ENCODE results near the gene CASQ2.

The CASQ2 gene

DNA sequence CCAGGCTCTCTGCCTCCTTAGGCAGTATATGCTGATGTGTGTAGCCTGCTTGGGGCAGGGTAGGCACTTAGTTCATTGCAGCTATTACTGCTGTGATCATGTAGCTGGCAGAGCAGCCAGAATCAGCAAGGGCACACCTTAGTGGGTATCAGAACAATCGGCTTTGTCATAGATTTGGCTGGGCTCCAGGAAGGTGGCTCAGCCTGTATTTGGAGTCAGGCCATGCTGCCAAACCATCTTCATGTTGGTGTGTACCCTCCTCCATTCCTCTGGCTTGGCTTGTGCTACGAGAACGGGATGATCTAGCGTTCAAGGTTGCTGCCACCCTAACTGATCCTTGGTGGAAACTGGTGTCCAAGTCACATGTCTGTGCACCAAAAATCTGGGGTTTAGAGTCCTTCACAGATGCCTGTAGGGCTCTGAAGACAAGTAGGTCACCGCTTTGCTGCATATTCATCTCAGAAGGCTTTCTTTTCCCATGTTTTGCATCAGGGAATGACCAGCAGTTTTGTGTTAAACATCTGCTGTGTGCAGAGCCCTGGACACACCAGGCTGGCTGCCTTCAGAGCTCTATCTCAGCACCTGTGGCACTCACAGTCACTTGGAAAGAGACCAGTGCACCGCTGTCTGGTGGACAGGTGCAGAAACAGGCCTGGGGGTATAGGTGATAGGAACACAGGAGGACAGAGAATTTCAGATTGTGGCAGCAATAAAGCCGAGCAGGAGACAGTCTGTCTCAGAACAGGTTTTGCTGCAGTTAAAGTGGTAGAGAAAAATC is 103.0 kb downstream of the CASQ2 start:
- DNase-seq (ENCODE audit: low read depth), result no peak

GRCh38 chr1:115661157-115661556 is 107.4 kb downstream of the CASQ2 start:
- no peak for DNase-seq (ENCODE audit: low read depth)

DNA sequence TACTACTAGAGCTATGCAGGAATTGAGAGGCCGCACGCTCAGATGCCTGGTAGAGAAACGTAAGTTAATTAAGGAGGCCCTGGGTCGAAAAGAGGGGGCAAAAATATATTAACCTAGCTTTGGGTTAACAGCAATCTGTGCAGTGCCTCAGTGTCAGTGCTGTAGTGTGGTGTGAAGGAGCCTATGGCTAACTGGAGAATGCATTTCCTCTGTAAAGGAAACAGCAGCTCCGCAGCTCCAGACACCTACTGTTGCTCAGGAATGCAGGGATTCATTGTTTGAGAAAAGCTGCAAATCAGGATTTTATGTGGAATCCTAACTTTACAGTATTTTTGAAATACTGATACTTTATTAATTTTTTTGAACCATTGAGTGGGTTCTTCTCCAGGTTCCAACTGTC is 108.4 kb downstream of the CASQ2 start:
- DNase-seq (ENCODE audit: low read depth), result no peak

GRCh38 chr1:115658646-115659045 is 109.9 kb downstream of the CASQ2 start:
- no peak for DNase-seq (ENCODE audit: low read depth)

DNA sequence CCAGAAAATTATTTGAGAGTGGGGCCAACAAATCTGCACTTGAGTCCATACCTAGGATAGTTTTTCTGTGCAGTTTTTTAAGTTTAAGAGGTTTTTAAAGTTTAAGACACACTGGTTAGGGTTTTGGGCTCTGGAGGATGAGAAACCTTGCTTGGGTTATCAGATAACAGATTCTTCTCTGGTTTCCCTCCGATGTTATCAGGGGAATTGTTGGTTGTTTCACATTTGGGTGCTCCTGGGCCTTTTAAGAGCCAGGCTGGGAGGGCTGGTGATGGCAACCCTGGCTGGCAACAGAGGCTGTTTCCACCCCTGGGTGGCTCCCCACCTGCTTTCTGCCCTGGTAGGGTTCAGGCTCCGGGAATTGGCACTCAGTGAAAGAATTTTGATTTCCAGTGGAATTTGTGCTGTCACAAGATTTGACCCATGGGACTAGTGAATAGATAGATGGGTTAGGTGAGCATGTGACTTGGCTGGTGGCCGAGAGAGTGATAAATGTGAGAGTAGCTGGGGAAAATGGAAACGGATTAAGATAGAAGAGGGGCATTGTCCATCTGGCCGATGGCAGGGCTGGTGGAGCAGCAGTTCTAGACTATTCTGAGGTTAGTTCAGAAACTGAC is 111.9 kb downstream of the CASQ2 start:
- DNase-seq (ENCODE audit: low read depth), result no peak

- no peak for DNase-seq (ENCODE audit: low read depth)
Measured at GRCh38 chr1:115655916-115656315, 112.6 kb downstream of the CASQ2 start.

DNA sequence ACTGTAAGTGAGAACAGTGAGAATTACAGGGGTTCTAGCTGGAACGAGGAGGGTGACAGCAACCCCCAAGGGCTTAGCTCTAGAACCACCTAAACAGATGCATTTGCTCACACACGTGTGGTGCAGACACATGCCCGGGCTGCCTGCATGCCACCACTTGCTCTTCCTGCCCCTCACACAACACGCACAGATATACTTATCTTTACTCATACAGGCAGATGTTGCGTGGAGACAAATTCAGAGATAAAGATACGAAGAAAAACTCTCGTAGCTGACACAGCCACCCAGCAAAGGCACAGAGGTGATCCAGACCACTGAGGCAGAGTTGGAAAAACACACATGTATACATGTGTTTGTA is 113.2 kb downstream of the CASQ2 start:
- no peak for DNase-seq (ENCODE audit: low read depth)

DNA sequence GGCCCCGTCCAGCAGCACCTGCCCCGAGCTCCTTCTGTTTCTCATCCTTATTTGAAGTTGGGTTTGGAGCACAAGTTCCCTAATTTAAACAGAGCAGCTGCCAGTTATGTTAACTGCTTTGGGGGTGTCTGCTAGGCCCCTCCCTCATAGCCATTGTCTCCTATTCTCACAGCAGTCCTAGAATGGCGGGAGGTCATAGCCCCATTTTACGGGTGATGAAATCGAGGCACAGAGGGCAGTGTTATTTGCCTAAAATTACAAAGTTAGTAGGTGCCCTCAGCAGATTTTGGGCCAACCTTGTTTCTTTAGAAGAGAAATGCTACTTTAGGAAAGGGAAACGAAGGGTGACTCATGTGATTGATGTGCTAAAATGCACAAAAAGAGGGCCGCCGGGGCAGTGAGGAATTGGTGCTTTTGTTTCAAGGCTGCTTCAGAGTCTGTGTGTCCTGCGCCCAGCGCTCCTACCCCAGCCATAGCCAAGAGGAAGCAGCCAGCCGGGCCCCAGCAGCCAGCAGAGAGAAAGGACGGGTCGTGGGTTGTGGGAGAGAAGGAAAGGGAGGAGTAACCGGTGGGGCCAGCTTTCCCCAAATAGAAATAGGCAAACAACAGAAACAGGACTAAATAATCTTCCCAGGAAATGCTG is 113.7 kb downstream of the CASQ2 start:
- no peak for DNase-seq (ENCODE audit: low read depth)

GRCh38 chr1:115654125-115654524 is 114.4 kb downstream of the CASQ2 start:
- no peak for DNase-seq (ENCODE audit: low read depth)

DNA sequence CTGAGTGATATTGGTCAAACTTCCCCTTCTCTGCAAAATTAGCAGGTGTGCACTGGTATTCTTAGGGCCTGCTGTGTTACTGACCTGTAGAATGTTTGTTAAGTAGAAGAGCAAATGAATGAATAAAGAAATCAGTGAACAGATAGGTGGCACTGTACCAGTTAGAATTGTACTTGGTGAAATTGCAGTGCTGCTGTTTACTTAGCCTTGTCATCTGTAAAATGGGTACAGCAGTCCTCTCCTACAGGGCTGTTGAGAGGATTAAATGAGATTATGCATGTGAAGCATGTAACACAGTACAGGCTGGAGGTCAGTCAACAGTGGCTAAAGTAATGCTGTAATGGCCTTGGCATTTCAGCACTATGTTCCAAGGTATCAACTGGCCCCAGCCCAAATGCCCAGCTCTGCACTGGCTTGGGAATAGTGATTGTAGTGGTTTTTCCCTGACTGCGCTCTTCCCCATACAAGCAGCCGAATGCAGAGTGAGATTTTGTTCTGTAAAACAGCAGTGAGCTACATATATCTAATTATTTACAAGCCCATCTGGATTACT is 116.2 kb downstream of the CASQ2 start:
- no peak for DNase-seq (ENCODE audit: low read depth)

GRCh38 chr1:115651391-115651790 is 117.1 kb downstream of the CASQ2 start:
- no peak for DNase-seq (ENCODE audit: low read depth)

DNA sequence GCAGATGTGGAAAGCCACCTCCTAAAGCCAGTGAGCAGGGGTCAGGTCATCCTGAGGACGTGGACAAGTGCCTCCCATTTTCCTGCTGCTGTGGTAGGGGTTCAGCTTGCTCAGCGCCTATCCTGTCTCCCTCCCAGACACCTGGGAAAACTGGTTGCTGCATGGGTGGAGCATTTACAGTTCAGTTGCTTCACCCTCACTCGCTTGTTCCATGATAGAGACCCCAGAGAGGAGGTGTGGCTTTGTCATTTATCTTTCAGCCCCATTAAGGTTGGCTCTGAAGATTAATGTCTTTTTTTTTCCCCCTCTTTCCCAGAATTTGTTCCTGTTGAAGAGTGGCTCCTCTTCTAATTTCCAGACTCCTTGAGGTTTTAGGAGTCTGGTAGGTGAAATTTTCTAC is 117.6 kb downstream of the CASQ2 start:
- no peak for DNase-seq (ENCODE audit: low read depth)
